Heart left ventricle (tissue), 13 donors: ENCODE results near the gene GPR152.

Source experiments
- POLR2A ChIP-seq, 2 donors: fragments of 450-650 bp; IDR thresholded peaks; one replicate each; pipeline ENCODE4 v1.6.1; 2017; ENCODE audit warnings: antibody characterized with exemption in 2 of 2, mild to moderate bottlenecking in 2 of 2, moderate library complexity in 2 of 2
- TF ChIP-seq, protein P1 (sequence below), 12 donors: fragments of 200-600 bp; sonication (generic) in 4 of 12; IDR thresholded peaks; one replicate each; pipeline versions ENCODE4 v1.5.0 to v1.8.0; 2018 to 2022; ENCODE audit warnings: antibody characterized with exemption in 12 of 12, mild to moderate bottlenecking in 5 of 12
- donor health status: ischemic (EF 13 %, LVEDD 7.1; RV severe dilation, severe dysfunction).
- donor health status: DM: no; HTN: yes; CAD: no.
- donor health status: DM: no; HTN: no; CAD: no.
- donor health status: ischemic (EF 25% LVEDD 6.9; RV normal size, moderate dysfunction).
- donor health status: ischemic (EF 25% LVEDD 5.7; RV mildly dilated, moderate dysfunction).
- donor health status: ischemic (EF 35%, LVEDD 5.7; RV mildly dilated, moderate dysfunction).
- donor health status: nonischemic (EF 11% LVEDD 7.7; RV severe dilation, severe dysfunction).
- donor health status: DM: yes; HTN: yes; CAD: no.
- donor health status: PGD.
- donor health status: ischemic (EF 29% LVEDD 5.4; RV normal size, mild dysfunction).
- donor health status: nonischemic (EF 23%, LVEDD 6.1; RV moderate dilation, normal function).

DNA sequence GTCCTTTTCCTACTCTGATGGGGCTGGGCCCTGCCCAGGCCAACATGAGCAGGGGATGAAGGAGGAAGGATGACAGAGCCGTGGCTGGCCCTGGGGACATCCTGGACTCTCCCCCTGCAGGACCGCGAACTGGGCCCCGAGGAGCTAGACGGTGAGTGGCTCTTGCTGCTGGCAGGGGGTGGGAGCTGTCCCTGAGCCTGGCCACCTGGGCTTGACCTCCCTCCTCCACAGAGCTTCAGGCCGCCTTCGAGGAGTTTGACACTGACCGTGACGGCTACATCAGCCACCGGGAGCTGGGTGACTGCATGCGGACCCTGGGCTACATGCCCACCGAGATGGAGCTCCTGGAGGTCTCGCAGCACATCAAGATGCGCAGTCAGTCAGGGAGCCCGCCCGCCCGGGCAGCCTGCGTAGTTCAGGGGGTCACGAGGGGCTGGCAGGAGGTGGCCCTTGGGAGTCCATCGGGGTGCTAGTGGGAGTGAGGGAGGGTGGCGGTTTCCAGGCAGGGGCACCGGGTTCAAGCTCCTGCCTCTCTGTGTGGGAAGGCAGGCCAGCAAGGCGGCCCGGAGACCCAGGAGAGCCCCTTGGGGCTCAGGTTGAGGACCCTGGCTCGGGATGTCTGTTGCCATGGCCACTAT, 3.7 kb upstream of the GPR152 start:
- TF ChIP-seq, protein P1, sequence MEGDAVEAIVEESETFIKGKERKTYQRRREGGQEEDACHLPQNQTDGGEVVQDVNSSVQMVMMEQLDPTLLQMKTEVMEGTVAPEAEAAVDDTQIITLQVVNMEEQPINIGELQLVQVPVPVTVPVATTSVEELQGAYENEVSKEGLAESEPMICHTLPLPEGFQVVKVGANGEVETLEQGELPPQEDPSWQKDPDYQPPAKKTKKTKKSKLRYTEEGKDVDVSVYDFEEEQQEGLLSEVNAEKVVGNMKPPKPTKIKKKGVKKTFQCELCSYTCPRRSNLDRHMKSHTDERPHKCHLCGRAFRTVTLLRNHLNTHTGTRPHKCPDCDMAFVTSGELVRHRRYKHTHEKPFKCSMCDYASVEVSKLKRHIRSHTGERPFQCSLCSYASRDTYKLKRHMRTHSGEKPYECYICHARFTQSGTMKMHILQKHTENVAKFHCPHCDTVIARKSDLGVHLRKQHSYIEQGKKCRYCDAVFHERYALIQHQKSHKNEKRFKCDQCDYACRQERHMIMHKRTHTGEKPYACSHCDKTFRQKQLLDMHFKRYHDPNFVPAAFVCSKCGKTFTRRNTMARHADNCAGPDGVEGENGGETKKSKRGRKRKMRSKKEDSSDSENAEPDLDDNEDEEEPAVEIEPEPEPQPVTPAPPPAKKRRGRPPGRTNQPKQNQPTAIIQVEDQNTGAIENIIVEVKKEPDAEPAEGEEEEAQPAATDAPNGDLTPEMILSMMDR (IDR thresholded peaks at IDR 0.05): no peak
- TF ChIP-seq POLR2A (IDR thresholded peaks at IDR 0.05): no peak
